COR-L47 (cell line): ENCODE results near the gene RXRA.
A peak's percentile ranks its signal among the peaks of the same experiment; 100 is the strongest.
"Not testable (repeated sequence)": the region's sequence is repeated elsewhere in the genome, so short reads cannot be mapped to it uniquely, and the experiment has no call there.

Experiments
- DNase-seq: peaks from one replicate; lab custom pipeline; 2025; lab: John Stamatoyannopoulos, UW

The RXRA gene

GRCh38 chr9:134293611-134294152, 32.6 kb upstream of the RXRA start:
- DNase-seq = no peak

GRCh38 chr9:134294153-134295071, 31.8 kb upstream of the RXRA start:
- no peak for DNase-seq

GRCh38 chr9:134295101-134295745, 31.0 kb upstream of the RXRA start:
- no peak for DNase-seq

GRCh38 chr9:134295746-134296250, 30.5 kb upstream of the RXRA start:
- no peak for DNase-seq

- no peak for DNase-seq
These were observed 29.8 kb upstream of the RXRA start for GRCh38 chr9:134296301-134297082.

GRCh38 chr9:134297083-134297410, 29.2 kb upstream of the RXRA start:
- DNase-seq = no peak

- DNase-seq = no peak
These were observed 28.7 kb upstream of the RXRA start for GRCh38 chr9:134297576-134297975.

- DNase-seq = no peak
These were observed 28.3 kb upstream of the RXRA start for GRCh38 chr9:134298000-134298399.

- no peak for DNase-seq
These were observed 27.2 kb upstream of the RXRA start for GRCh38 chr9:134299068-134299467.

GRCh38 chr9:134299883-134300282, 26.4 kb upstream of the RXRA start:
- DNase-seq = no peak

- DNase-seq = no peak
These were observed 24.7 kb upstream of the RXRA start for GRCh38 chr9:134301387-134302129.

GRCh38 chr9:134302130-134302817, 24.0 kb upstream of the RXRA start:
- no peak for DNase-seq

GRCh38 chr9:134303601-134304000, 22.7 kb upstream of the RXRA start:
- DNase-seq = no peak

GRCh38 chr9:134304261-134304660, 22.0 kb upstream of the RXRA start:
- DNase-seq = no peak

GRCh38 chr9:134304690-134305089, 21.6 kb upstream of the RXRA start:
- peak; percentile 96 for DNase-seq

- DNase-seq = no peak
These were observed 20.7 kb upstream of the RXRA start for GRCh38 chr9:134305533-134305932.

- DNase-seq = not testable (repeated sequence)
These were observed 20.2 kb upstream of the RXRA start for GRCh38 chr9:134306042-134306441.

- peak; percentile 63 for DNase-seq
These were observed 19.3 kb upstream of the RXRA start for GRCh38 chr9:134306636-134307600.
